SU-DHL-6 (cell line): ENCODE data around the gene ID3.

Source experiments
- H2AFZ ChIP-seq: fragments of 200-600 bp; sonication (generic); 2 replicates; pipeline ENCODE4 v1.6.1; 2014; ENCODE audit warnings: low read depth, mild to moderate bottlenecking, moderate library complexity, mixed read lengths, antibody characterized with exemption, low read length; ENCODE audit not compliant: severe bottlenecking
- H3F3A ChIP-seq: fragments of 200-600 bp; shearing (Covaris generic); 2 replicates; pipeline ENCODE4 v1.6.0; 2016; ENCODE audit warnings: antibody characterized with exemption, mild to moderate bottlenecking; ENCODE audit not compliant: insufficient read depth
- H3K27ac ChIP-seq: fragments of 200-600 bp; sonication (generic); 2 replicates; pipeline ENCODE4 v1.5.1; 2016; ENCODE audit warnings: low read depth, mild to moderate bottlenecking, low read length, moderate library complexity, mixed read lengths
- H3K27me3 ChIP-seq: fragments of 200-600 bp; sonication (generic), shearing (Covaris generic); 2 replicates; pipeline ENCODE4 v1.6.0; 2014; ENCODE audit warnings: mild to moderate bottlenecking, low read length
- H3K36me3 ChIP-seq: fragments of 200-600 bp; sonication (generic); 2 replicates; pipeline ENCODE4 v1.6.1; 2014; ENCODE audit warnings: mild to moderate bottlenecking, low read length, mixed read lengths
- H3K4me2 ChIP-seq: fragments of 300-600, 200-600 bp; shearing (Covaris generic), sonication (generic); 2 replicates; pipeline ENCODE4 v1.6.0; 2014; ENCODE audit warnings: low read length, low read depth, mild to moderate bottlenecking; ENCODE audit not compliant: poor library complexity, severe bottlenecking
- H3K4me3 ChIP-seq: fragments of 200-600 bp; sonication (generic); 2 replicates; pipeline ENCODE4 v1.5.1; 2014; ENCODE audit warnings: antibody characterized with exemption, low read length, mild to moderate bottlenecking, mixed read lengths; ENCODE audit not compliant: insufficient read depth, poor library complexity, severe bottlenecking
- H3K79me2 ChIP-seq: fragments of 200-600 bp; sonication (generic); 2 replicates; pipeline ENCODE4 v1.6.1; 2014; ENCODE audit warnings: mild to moderate bottlenecking, low read length, moderate library complexity; ENCODE audit not compliant: insufficient read depth
- H3K9ac ChIP-seq: fragments of 200-600 bp; sonication (generic); 2 replicates; pipeline ENCODE4 v1.7.0; 2014; ENCODE audit warnings: mild to moderate bottlenecking, low read length
- H3K9me2 ChIP-seq: fragments of 200-600 bp; sonication (generic); replicated peaks from 2 replicates; pipeline ENCODE4 v1.6.1; 2014; ENCODE audit warnings: low read length; ENCODE audit not compliant: insufficient read depth
- H3K9me3 ChIP-seq: fragments of 200-600 bp; sonication (generic); 2 replicates; pipeline ENCODE4 v1.6.1; 2014; ENCODE audit warnings: low read length, mixed read lengths; ENCODE audit not compliant: insufficient read depth
- H4K20me1 ChIP-seq: fragments of 200-600 bp; sonication (generic); 2 replicates; pipeline ENCODE4 v1.6.1; 2014; ENCODE audit warnings: low read depth, mild to moderate bottlenecking, antibody characterized with exemption, low read length, moderate library complexity, mixed read lengths
- EZH2phosphoT487 ChIP-seq: fragments of 200-600 bp; sonication (generic), shearing (Covaris generic); conservative IDR thresholded peaks from 2 replicates; pipeline ENCODE4 v1.6.1; 2018; ENCODE audit warnings: mild to moderate bottlenecking, antibody characterized with exemption, low read length, moderate library complexity, mixed read lengths
- TF ChIP-seq, protein P1 (sequence below): fragments of 200-600 bp; sonication (generic); IDR thresholded peaks from one replicate; pipeline ENCODE4 v1.5.1; 2017; ENCODE audit warnings: antibody characterized with exemption, mild to moderate bottlenecking, low read length, moderate library complexity; ENCODE audit not compliant: insufficient read depth, poor library complexity, severe bottlenecking

Gene ID3

DNA sequence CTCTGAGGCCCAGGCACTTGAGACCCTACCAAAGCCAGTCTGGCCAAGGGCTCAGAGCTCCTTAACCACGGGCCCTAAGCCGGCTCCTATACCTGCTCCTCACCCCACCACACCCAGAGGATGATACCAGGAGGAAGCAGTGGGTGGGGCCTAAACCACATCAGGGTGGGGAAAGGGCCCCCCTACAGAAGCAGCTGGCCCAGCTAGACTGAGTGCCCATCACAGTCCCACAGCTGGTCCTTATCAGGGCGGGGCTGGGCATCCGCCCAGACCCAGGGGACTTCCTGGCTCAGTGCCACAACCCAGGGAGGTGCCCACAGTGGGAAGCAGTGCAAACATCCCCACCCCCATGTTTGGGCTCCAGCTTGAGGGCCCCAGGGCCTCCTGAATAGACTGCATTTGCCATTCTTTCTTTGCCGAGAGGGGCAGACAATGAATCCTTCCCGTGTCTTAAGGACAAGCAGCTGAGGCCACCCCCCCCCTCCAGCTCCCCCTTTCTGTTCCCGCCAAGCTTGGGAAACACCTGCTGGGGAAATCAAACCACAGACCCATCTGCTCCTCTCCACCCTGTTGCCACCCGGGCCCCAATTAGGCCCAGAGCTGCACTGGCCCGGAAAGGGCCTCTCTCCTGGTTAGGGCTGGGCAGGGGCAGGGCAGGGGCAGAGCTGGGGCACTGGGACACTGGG, 34.4 kb downstream of the ID3 start:
- H2AFZ ChIP-seq, result no peak overlapping the region
- no peaks in the 10 kb centered on the region for H3K9me2 ChIP-seq
- no peaks in the 10 kb centered on the region for H3K27me3 ChIP-seq
- H3F3A ChIP-seq, result peaks cover 50% of the 10 kb centered on the region
- no peak for TF ChIP-seq EZH2phosphoT487
- TF ChIP-seq, protein P1, sequence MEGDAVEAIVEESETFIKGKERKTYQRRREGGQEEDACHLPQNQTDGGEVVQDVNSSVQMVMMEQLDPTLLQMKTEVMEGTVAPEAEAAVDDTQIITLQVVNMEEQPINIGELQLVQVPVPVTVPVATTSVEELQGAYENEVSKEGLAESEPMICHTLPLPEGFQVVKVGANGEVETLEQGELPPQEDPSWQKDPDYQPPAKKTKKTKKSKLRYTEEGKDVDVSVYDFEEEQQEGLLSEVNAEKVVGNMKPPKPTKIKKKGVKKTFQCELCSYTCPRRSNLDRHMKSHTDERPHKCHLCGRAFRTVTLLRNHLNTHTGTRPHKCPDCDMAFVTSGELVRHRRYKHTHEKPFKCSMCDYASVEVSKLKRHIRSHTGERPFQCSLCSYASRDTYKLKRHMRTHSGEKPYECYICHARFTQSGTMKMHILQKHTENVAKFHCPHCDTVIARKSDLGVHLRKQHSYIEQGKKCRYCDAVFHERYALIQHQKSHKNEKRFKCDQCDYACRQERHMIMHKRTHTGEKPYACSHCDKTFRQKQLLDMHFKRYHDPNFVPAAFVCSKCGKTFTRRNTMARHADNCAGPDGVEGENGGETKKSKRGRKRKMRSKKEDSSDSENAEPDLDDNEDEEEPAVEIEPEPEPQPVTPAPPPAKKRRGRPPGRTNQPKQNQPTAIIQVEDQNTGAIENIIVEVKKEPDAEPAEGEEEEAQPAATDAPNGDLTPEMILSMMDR, result no peak
- H3K9ac ChIP-seq, result peak overlapping the region; percentile 48
- peak overlapping the region; percentile 94 for H3K27ac ChIP-seq
- no peaks in the 10 kb centered on the region for H3K9me3 ChIP-seq
- H3K4me3 ChIP-seq, result peak overlapping the region; percentile 35
- H3K36me3 ChIP-seq, result peaks cover 9% of the 10 kb centered on the region
- H4K20me1 ChIP-seq, result peaks cover 8% of the 10 kb centered on the region; the same call in 1 of the 2 replicates
- H3K4me2 ChIP-seq, result peak overlapping the region; percentile 96
- peaks cover 72% of the 10 kb centered on the region for H3K79me2 ChIP-seq

DNA sequence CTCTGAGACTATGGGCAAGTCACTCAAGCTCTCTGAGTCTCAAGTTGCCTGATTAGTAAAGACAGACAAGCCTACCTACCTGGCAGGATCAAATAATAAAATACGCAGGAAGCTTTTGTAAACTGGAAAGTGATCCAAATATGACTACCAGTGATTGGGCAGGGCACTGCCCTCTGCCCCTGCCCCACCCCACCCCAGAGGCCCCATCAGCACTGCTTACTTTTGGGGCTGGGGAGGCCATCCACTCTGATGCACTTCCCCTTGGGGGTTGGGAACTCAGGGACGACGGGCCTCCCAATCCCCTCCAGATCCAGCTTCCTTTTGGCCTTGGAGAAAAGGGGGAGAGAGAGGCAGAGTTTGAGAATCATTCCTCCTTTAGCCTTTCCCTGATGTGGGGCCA, 35.1 kb downstream of the ID3 start:
- Histone ChIP-seq H3K9ac (peak overlapping the region; percentile 48; the same call in 1 of the 2 replicates), H3K27me3 (no peaks in the 10 kb centered on the region), H3F3A (peaks cover 43% of the 10 kb centered on the region), H3K9me3 (no peaks in the 10 kb centered on the region), H2AFZ (no peak overlapping the region), H3K4me2 (peak overlapping the region; percentile 96), H3K9me2 (no peaks in the 10 kb centered on the region), H3K27ac (peak overlapping the region; percentile 94), H4K20me1 (peaks cover 8% of the 10 kb centered on the region; the same call in 1 of the 2 replicates), H3K36me3 (peaks cover 13% of the 10 kb centered on the region), H3K79me2 (peaks cover 65% of the 10 kb centered on the region), H3K4me3 (no peak overlapping the region)
- TF ChIP-seq, protein P1, result no peak
- no peak for TF ChIP-seq EZH2phosphoT487

DNA sequence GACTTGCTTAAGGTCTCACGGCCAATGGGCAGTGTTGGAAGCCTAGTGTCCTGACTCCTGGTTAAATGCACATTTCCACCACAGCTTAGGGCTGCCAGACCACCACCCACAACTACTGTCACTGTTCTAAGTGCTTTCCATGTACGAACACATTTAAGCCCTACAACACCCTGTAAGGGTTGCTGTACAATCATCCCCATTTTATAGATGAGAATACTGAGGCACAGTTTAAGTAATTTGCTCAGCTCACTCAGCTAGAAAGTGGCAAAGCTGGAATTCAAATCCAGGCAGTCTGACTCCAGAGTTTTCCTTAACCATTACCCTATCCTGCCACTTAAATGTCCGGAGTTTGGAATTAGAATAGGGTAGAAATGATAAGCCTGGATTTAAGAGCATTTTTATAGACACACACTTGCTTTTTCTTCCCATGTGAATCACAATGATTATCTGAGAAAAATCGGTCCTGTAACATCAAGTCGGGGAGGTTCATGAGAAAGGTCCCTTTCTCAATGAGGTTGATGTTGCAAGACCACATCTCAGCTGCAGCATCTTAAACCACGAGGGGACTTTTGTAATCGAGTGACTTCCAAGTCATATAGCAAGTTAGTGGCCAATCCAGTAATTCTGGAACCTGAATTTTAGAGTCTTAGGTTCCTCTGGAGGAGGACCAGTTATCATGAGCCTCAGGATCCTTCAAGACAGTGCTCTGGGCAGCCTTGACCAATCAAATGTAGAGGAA, 36.9 kb downstream of the ID3 start:
- TF ChIP-seq EZH2phosphoT487, result no peak
- TF ChIP-seq, protein P1, result no peak
- H3K79me2 ChIP-seq, result peaks cover 54% of the 10 kb centered on the region
- no peaks in the 10 kb centered on the region for H3K27me3 ChIP-seq
- H3K9me3 ChIP-seq, result no peaks in the 10 kb centered on the region
- H3K9me2 ChIP-seq, result no peaks in the 10 kb centered on the region
- H4K20me1 ChIP-seq, result peaks cover 8% of the 10 kb centered on the region; the same call in 1 of the 2 replicates
- H3K27ac ChIP-seq, result no peak overlapping the region
- peaks cover 29% of the 10 kb centered on the region for H3F3A ChIP-seq
- no peak overlapping the region for H3K9ac ChIP-seq
- peaks cover 22% of the 10 kb centered on the region for H3K36me3 ChIP-seq
- H3K4me3 ChIP-seq, result no peak overlapping the region
- H3K4me2 ChIP-seq, result no peak overlapping the region
- H2AFZ ChIP-seq, result no peak overlapping the region
